Activated naive CD8-positive, alpha-beta T cell treated with anti-CD3 and anti-CD28 coated beads, Interleukin-2, amount 50 U/mL, for 24 hours (primary cell): ENCODE measurements around the gene HMOX2.

Experiments used
- ATAC-seq: fragments of 150-1000 bp; cut with Tn5 transposase; one replicate; pipeline ENCODE4 v1.10.0; 2021
- DNase-seq: peaks from one replicate; pipeline ENCODE4 v3.0.0; 2021
- H3K27ac Mint-ChIP-seq: one replicate; pipeline ENCODE4 v1.8.0; 2021; ENCODE audit warnings: mild to moderate bottlenecking, mixed read lengths
- H3K27me3 Mint-ChIP-seq: one replicate; pipeline ENCODE4 v1.8.0; 2021; ENCODE audit warnings: mixed read lengths
- H3K36me3 Mint-ChIP-seq: one replicate; pipeline ENCODE4 v1.8.0; 2021; ENCODE audit warnings: low read depth, mixed read lengths
- H3K4me1 Mint-ChIP-seq: one replicate; pipeline ENCODE4 v1.8.0; 2021; ENCODE audit warnings: mixed read lengths
- H3K4me3 Mint-ChIP-seq: one replicate; pipeline ENCODE4 v1.8.0; 2021; ENCODE audit warnings: mild to moderate bottlenecking, moderate library complexity, mixed read lengths
- H3K9me3 Mint-ChIP-seq: one replicate; pipeline ENCODE4 v1.8.0; 2021; ENCODE audit warnings: mixed read lengths

HMOX2 gene

GRCh38 chr16:4475880-4476788 lies at the start of gene HMOX2:
Gene HMOX2 (plus strand): TSS chr16:4476398. CDS start chr16:4505525, 29,127 bp downstream.
- DNase-seq (peak; percentile 95), ATAC-seq (peak; percentile 87)
- peaks cover 48% of the 10 kb centered on the region for H3K4me1 Mint-ChIP-seq
- H3K4me3 Mint-ChIP-seq, result peak within 1 kb of the TSS; percentile 87
- no peaks in the 10 kb centered on the region for H3K9me3 Mint-ChIP-seq
- H3K36me3 Mint-ChIP-seq, result peaks cover 14% of the 10 kb centered on the region
- H3K27ac Mint-ChIP-seq, result peak within 1 kb of the TSS; percentile 93
- H3K27me3 Mint-ChIP-seq, result no peaks in the 10 kb centered on the region

DNA sequence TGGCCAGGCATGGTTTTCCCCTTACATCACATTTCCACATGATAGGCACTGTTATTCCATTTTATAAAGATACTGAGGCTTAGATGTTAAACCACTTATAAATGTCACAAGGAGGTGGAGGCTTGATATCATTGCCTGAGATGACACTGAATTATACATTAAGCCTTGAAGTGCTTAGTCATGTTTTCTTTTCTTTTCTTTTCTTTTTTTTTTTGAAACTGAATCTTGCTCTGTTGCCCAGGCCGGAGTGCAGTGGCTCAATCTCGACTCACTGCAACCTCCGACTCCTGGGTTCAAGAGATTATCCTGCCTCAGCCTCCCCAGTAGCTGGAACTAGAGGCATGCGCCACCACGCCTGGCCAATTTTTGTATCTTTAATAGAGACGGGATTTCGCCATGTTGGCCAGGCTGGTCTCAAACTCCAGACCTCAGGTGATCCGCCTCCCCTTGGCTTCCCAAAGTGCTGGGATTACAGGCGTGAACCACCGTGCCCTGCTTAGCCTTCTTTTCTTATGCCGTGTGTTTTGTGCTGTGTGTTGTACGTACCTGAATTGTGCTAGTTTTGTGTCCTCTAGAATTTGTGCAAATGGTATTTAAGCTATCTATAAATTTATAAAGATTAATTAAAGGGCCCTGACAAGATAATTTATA lies 49.4 kb upstream of the HMOX2 start:
- H3K27me3 Mint-ChIP-seq, result no peaks in the 10 kb centered on the region
- H3K36me3 Mint-ChIP-seq, result peaks cover 34% of the 10 kb centered on the region
- peak overlapping the region; percentile 96 for H3K4me3 Mint-ChIP-seq
- no peaks in the 10 kb centered on the region for H3K9me3 Mint-ChIP-seq
- DNase-seq, result no peak
- ATAC-seq, result no peak
- H3K27ac Mint-ChIP-seq, result peak overlapping the region; percentile 100
- peaks cover 39% of the 10 kb centered on the region for H3K4me1 Mint-ChIP-seq

DNA sequence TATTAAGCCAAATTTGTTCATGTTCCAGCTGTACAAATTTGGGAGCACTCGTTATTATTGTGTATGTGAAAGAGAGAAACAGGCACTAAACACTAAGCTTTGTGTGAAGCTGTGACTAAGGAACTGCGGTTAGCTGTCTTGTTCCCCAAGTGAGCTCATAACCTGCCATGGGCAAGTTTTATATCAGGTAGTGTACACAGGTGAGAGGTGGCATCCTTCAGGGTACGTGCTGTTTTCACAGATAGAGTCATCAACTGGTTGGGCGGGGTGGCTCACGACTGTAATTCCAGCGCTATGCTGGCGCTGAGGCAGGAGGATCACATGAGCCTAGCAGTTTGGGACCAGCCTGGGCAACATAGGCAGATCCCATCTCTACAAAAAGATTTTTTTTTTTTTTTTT lies 47.7 kb upstream of the HMOX2 start:
- no peak for DNase-seq
- Mint-ChIP-seq H3K27ac (peak overlapping the region; percentile 19), H3K36me3 (peaks cover 35% of the 10 kb centered on the region), H3K4me1 (peaks cover 38% of the 10 kb centered on the region), H3K9me3 (no peaks in the 10 kb centered on the region), H3K4me3 (peak overlapping the region; percentile 45), H3K27me3 (no peaks in the 10 kb centered on the region)
- ATAC-seq, result no peak

- Mint-ChIP-seq H3K4me3 (no peak overlapping the region), H3K27ac (no peak overlapping the region), H3K27me3 (no peaks in the 10 kb centered on the region), H3K9me3 (no peaks in the 10 kb centered on the region), H3K36me3 (peaks cover 48% of the 10 kb centered on the region), H3K4me1 (peaks cover 37% of the 10 kb centered on the region)
- ATAC-seq, result no peak
- no peak for DNase-seq
Measured at GRCh38 chr16:4431023-4431422, 45.2 kb upstream of the HMOX2 start.

- H3K4me1 Mint-ChIP-seq, result peaks cover 23% of the 10 kb centered on the region
- H3K27me3 Mint-ChIP-seq, result no peaks in the 10 kb centered on the region
- no peak for ATAC-seq
- no peaks in the 10 kb centered on the region for H3K9me3 Mint-ChIP-seq
- H3K36me3 Mint-ChIP-seq, result peaks cover 52% of the 10 kb centered on the region
- H3K27ac Mint-ChIP-seq, result no peak overlapping the region
- DNase-seq, result no peak
- no peak overlapping the region for H3K4me3 Mint-ChIP-seq
Measured at GRCh38 chr16:4433228-4433627, 43.0 kb upstream of the HMOX2 start.

GRCh38 chr16:4433914-4434787 lies 42.0 kb upstream of the HMOX2 start:
- peak overlapping the region; percentile 32 for H3K27ac Mint-ChIP-seq
- no peaks in the 10 kb centered on the region for H3K9me3 Mint-ChIP-seq
- H3K36me3 Mint-ChIP-seq, result peaks cover 52% of the 10 kb centered on the region
- no peaks in the 10 kb centered on the region for H3K27me3 Mint-ChIP-seq
- DNase-seq (no peak), ATAC-seq (no peak)
- H3K4me1 Mint-ChIP-seq, result peaks cover 18% of the 10 kb centered on the region
- H3K4me3 Mint-ChIP-seq, result no peak overlapping the region

GRCh38 chr16:4435337-4436067 lies 40.7 kb upstream of the HMOX2 start:
- no peaks in the 10 kb centered on the region for H3K27me3 Mint-ChIP-seq
- no peak for DNase-seq
- peaks cover 54% of the 10 kb centered on the region for H3K36me3 Mint-ChIP-seq
- peaks cover 13% of the 10 kb centered on the region for H3K4me1 Mint-ChIP-seq
- H3K4me3 Mint-ChIP-seq, result no peak overlapping the region
- H3K9me3 Mint-ChIP-seq, result no peaks in the 10 kb centered on the region
- peak overlapping the region; percentile 52 for H3K27ac Mint-ChIP-seq
- ATAC-seq, result no peak

- peaks cover 63% of the 10 kb centered on the region for H3K36me3 Mint-ChIP-seq
- H3K27ac Mint-ChIP-seq, result no peak overlapping the region
- no peak for DNase-seq
- H3K27me3 Mint-ChIP-seq, result no peaks in the 10 kb centered on the region
- no peak overlapping the region for H3K4me3 Mint-ChIP-seq
- no peak for ATAC-seq
- peaks cover 11% of the 10 kb centered on the region for H3K4me1 Mint-ChIP-seq
- no peaks in the 10 kb centered on the region for H3K9me3 Mint-ChIP-seq
Measured at GRCh38 chr16:4437366-4437765, 38.8 kb upstream of the HMOX2 start.

DNA sequence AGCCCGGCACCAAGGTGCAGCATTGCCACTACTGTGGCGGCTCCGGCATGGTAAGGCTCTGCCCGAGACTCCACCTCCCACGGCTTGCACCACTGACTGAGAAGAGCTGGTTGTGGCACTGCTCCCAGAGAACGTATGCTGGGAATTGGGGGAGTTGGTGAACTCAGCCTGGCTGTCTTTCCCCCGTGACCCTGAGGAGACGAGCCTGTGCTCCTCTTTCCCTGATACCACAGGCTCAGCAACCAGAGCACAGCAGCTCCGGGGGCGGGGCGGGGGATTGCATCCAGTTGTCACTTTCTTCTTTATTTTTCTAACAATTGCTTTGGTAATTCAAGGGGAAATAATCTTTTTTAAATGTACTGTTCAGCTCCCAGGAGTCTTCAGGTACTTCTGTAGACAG lies 33.8 kb upstream of the HMOX2 start:
- ATAC-seq (no peak), DNase-seq (no peak)
- peaks cover 65% of the 10 kb centered on the region for H3K36me3 Mint-ChIP-seq
- no peak overlapping the region for H3K4me3 Mint-ChIP-seq
- H3K4me1 Mint-ChIP-seq, result no peaks in the 10 kb centered on the region
- no peaks in the 10 kb centered on the region for H3K9me3 Mint-ChIP-seq
- no peak overlapping the region for H3K27ac Mint-ChIP-seq
- no peaks in the 10 kb centered on the region for H3K27me3 Mint-ChIP-seq

DNA sequence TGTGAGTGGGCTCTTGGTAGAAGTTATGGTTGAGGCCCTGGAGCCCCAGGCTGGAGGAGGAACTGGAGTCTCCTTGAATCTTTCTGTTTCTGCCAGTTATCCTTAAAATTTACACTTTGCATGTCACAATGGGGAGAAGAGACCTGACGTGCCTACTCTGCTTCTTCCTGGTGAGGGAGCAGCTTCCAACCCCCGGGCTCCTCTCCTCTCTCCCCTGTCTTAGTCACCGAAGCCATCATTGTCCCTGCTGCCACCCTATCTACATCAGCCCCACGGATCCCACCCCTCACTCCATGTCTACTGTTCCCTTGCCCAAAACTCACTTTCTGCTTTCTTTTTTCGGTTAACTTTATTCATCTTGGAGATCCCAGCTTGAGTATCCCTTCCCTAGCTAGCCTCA lies 32.9 kb upstream of the HMOX2 start:
- H3K4me1 Mint-ChIP-seq, result no peaks in the 10 kb centered on the region
- ATAC-seq (no peak), DNase-seq (no peak)
- no peak overlapping the region for H3K27ac Mint-ChIP-seq
- H3K4me3 Mint-ChIP-seq, result no peak overlapping the region
- H3K27me3 Mint-ChIP-seq, result no peaks in the 10 kb centered on the region
- peaks cover 63% of the 10 kb centered on the region for H3K36me3 Mint-ChIP-seq
- H3K9me3 Mint-ChIP-seq, result no peaks in the 10 kb centered on the region

DNA sequence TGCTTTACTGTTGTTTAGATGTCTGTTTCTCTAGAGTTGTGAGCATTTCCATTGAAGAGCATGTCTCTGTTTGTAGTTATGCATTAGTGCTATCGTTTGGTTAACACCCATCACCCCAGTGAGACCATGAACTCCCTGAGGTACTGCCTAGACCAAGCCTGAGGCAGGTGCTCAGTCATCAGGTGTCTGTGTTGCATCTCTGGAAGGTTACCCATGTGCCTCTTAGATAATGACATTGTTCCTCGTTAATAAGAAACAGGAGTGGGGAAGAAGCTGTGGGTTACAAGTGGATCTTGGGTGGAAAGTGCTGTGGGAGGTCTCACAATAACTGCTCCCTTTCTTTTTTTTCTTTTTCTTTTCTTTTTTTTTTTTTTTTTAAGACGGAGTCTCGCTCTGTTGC lies 32.2 kb upstream of the HMOX2 start:
- no peaks in the 10 kb centered on the region for H3K4me1 Mint-ChIP-seq
- no peaks in the 10 kb centered on the region for H3K27me3 Mint-ChIP-seq
- no peak overlapping the region for H3K4me3 Mint-ChIP-seq
- H3K27ac Mint-ChIP-seq, result no peak overlapping the region
- H3K36me3 Mint-ChIP-seq, result peaks cover 61% of the 10 kb centered on the region
- H3K9me3 Mint-ChIP-seq, result no peaks in the 10 kb centered on the region
- DNase-seq (no peak), ATAC-seq (no peak)

DNA sequence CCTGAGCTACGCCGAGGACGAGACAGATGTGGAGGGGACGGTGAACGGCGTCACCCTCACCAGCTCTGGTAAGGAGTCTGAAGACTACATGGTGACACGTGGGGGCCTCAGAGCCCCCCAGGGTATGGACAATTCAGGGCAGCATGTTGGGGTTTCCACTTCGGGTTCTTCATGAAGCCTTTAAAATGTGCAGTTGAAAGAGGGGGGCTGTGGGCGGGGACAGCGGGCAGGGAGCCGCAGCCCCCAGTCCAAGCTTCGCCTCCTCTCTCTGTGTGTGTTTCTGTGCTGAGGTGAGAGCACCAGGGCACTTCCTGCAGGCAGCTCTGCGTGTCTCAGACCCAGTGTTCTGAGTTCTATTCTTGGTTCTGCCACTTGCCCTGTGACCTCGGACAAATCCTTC lies 25.8 kb upstream of the HMOX2 start:
- H3K9me3 Mint-ChIP-seq, result no peaks in the 10 kb centered on the region
- DNase-seq (no peak), ATAC-seq (no peak)
- H3K36me3 Mint-ChIP-seq, result peaks cover 48% of the 10 kb centered on the region
- no peak overlapping the region for H3K27ac Mint-ChIP-seq
- H3K27me3 Mint-ChIP-seq, result no peaks in the 10 kb centered on the region
- no peak overlapping the region for H3K4me3 Mint-ChIP-seq
- H3K4me1 Mint-ChIP-seq, result no peaks in the 10 kb centered on the region

GRCh38 chr16:4450931-4451519 lies 25.2 kb upstream of the HMOX2 start:
- ATAC-seq (no peak), DNase-seq (no peak)
- no peaks in the 10 kb centered on the region for H3K4me1 Mint-ChIP-seq
- no peaks in the 10 kb centered on the region for H3K9me3 Mint-ChIP-seq
- H3K4me3 Mint-ChIP-seq, result no peak overlapping the region
- H3K27me3 Mint-ChIP-seq, result no peaks in the 10 kb centered on the region
- no peak overlapping the region for H3K27ac Mint-ChIP-seq
- H3K36me3 Mint-ChIP-seq, result peaks cover 50% of the 10 kb centered on the region

- H3K9me3 Mint-ChIP-seq, result no peaks in the 10 kb centered on the region
- no peak overlapping the region for H3K4me3 Mint-ChIP-seq
- H3K27ac Mint-ChIP-seq, result no peak overlapping the region
- ATAC-seq (no peak), DNase-seq (no peak)
- peaks cover 2% of the 10 kb centered on the region for H3K4me1 Mint-ChIP-seq
- no peaks in the 10 kb centered on the region for H3K27me3 Mint-ChIP-seq
- H3K36me3 Mint-ChIP-seq, result peaks cover 48% of the 10 kb centered on the region
Measured at GRCh38 chr16:4452674-4453073, 23.5 kb upstream of the HMOX2 start.
